GM19467 (cell line): ENCODE data around the gene LRP6.
"Not testable (repeated sequence)": the region's sequence is repeated elsewhere in the genome, so short reads cannot be mapped to it uniquely, and the experiment has no call there.

Experiments
- ATAC-seq: cut with Tn5 transposase; IDR thresholded peaks from one replicate; pipeline ENCODE4 v1.9.1; 2021; ENCODE audit warnings: mild to moderate bottlenecking, moderate library complexity; ENCODE audit not compliant: unreplicated experiment

LRP6 gene

DNA sequence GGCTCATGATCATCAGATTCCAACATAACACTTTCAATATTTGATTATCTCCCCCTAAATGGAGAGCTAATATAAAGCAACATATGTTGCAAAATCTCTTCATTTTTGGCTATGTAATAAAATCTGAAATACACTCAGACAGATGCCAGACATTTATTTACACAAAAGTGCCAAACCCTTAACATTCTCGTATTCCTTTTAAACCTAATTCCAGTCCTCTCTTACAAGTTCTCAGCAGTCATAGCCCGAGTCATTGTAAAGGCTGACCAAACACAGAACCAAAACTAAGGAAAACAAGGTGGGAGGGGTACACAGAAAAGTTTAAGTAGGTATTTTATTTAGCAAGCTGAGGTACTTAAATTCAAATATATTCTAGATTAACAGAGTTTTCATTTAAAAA lies 81.4 kb downstream of the LRP6 start:
- ATAC-seq, result no peak

DNA sequence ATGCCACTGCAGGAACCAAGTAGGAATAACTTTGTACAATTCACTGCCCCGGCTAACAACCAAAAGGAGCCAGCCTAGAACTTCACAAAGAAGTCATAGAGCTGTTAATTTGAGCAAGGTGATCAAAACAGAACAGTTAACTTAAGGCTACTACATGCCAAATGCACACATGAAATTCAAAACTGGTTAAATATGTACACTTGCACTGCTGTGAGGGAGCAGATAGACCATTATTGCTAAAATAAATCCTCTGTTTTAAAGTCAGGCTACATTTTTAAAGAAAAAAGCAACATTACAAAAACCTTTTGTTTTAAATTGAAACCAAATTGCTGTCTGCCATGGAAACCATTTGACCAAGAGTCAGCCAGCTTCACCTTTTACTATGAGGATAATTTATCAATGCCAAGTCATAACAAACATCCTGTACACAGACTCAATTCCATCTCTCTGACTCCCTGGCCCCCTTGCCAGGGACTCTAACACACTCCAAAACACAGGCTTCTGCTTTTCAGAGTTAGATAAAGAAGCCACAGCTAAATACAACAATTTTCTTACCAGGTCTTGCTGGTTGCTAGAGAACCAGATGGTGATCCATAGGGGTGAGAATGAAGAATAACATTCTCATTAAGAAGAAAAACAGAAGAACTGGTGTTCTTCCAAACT lies 84.0 kb downstream of the LRP6 start:
- no peak for ATAC-seq

DNA sequence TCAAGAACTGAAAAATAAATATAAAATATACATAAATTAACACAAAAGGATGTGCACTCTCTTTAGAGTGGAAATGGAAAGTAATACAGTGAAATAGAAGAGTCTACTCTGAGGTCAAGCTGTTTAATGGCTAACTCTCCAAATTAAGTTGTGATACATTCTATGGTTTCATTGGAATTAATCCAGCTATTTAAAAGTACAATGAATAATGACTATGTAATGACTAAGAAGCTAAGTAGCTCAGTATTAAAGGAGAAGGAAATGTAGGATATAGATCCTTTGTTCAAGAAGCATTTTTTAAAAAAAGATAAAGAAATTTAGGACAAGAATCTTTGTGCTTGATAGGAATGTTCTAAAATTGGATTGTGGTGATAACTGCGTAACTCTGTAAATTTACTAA lies 85.3 kb downstream of the LRP6 start:
- no peak for ATAC-seq

DNA sequence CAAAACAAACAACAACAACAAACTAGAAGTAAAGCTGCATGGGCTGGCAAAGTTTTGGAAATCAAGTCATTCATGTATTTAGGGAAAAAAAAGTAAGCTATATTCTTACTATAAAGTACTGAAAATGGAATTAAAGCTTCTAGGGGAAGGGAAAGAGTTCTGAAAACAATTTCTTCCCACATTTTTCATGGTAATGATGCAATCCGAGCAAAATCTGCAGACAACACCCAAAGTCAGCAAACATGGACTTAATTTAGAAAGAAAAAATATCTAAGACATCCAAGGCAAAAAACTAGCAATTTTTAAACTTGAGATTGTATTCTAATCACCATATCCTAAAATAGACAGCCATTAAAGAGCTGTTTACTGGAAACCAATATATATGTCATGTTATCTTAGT lies 86.3 kb downstream of the LRP6 start:
- no peak for ATAC-seq

DNA sequence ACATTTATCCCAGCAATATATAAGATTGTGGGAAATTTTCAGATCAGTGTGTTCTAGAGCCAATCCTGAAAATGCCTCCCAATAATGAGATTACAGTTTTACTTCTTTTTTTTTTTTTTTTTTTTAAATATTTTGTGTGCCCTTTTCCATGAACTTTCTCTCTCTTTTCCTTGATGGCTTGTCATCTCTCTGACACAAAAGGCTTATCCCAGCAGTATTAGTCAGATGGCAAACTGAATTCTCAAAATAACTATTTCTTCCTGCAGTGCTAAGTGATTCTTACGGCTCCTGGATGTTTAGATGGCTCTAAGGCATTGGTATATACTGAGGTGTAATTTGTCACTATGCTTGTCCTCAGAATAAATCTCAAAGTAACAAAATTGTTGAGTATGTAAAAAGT lies 86.7 kb downstream of the LRP6 start:
- ATAC-seq, result no peak

DNA sequence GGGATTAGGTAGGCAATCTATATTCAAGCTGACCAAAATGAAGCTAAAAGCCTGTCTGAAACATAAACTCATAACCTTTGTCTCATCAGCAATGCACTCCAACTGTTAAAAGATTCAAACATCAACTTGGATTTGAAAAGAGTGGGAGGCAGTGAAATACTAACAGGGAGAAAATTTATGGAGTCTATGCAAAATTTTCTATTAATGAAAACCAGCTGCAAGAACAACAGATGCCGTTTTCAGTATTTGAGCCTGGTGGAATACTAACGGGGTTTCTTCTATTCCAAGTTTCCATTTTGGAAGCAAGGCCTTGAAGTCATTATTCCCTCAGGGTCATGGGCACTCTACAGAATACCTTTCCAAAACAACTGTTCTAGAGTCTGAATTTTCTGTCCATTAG lies 88.3 kb downstream of the LRP6 start:
- ATAC-seq, result no peak

DNA sequence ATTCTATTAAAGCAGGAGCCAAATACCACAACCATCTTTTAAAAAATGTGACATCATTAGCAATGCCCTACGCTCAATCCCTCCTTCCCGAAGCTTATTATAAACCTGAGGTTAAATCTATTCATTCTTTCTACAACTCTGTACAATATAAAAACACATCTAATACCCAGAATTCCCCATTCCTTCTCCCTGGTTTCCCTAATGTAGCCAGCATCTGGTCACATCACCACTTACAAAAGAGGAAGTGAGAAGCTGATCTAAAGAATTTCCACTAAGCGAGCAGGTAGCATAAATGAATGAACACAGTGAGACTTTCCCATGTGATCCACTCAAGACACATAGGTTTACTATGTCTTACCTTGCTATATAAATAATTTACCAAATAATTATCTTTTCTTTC lies 90.4 kb downstream of the LRP6 start:
- no peak for ATAC-seq

DNA sequence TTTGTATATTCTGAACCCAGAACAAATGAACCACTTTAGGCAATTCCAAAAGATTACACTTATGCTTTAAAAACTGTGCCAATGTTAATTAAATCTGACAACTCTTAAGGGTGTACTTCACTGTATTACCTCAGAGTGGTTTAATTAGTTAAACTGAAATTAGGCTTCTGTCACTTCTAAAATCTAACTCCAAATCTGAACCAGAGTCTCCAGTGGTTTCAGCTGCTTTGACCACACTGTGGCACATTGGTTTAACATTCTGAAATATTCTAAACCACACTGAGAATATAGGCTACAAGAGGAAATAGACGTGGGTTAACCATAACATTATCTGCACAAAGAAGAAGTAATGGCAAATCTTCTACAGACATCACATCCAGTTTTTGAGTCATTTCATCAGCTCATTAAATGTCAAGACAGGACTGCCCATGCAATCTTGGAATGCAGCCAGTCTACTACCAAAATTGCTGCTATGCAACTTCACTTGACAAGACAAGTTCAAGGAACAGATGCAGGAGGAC lies 94.8 kb downstream of the LRP6 start:
- peak; percentile 79 for ATAC-seq

DNA sequence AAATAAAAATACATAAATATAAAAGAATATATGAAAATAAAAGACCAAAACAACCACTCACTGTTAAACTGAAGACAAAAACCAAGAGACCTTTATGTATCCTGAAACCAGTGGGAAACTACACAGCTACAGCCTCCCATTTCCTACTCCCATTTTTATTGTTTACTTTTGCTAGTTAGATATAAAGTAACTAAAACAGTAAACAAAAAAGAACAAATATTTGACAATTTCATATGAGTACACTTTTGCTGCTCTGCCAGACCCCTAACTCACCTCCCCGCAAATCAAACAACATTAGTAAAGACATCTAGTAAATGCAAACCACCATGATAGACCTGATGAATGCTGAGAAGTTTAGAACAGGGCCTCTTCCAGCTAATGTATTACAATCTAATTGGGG lies 99.0 kb downstream of the LRP6 start:
- no peak for ATAC-seq

DNA sequence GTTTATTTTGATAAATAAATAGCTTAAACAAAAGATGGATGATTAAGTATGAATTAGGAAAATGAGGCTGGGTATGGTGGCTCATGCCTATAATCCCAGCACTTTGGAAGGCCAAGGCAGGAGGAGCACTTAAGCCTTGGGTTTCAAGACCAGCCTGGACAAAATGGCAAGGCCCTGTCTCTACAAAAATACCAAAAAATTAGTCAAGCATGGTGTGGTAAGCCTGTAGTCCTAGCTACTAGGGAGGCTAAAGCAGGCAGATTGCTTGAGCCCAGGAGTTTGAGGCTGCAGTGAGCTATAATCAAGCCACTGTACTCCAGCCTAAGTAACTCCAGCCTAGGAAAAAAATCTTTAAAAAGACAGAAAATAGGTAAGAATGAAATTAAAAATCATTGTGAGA lies 100.1 kb downstream of the LRP6 start:
- ATAC-seq, result no peak

DNA sequence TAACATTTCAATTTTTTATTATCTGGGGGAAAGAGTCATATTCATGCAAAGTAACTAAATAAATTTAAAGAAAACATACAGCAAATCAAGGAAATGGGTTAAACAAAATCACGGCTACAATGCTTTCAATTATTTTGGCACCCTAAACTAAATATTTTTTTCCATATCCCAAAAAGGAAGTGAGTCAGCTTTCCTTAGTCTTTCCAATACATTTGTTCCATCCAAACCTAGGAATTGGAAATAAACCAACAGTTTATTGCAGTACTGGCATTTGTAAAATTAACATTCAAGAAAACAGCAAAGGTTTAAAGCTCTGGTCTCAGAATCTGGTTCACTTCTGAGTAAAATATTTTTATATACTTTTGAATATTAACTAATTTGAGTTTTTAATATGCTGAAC lies 106.9 kb downstream of the LRP6 start:
- ATAC-seq, result no peak

DNA sequence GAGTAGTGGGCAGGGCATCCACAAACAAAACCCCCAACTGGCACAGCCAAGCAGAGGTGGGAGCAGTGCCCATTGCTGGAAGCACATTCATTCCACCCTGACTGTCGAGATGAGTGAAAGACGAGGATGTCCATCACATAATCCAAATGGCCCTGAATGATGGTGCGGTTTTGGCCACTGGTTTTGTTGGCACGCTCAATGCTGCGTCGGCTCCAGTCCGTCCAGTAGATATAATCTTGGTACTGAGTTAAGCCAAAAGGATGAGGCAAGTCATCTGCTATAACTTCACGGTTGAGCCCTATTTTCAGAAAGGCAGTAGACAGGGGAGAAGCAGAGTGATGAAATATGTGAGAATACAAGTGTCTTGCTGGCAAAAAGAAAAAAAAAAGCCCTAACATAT lies 108.0 kb downstream of the LRP6 start:
- no peak for ATAC-seq

DNA sequence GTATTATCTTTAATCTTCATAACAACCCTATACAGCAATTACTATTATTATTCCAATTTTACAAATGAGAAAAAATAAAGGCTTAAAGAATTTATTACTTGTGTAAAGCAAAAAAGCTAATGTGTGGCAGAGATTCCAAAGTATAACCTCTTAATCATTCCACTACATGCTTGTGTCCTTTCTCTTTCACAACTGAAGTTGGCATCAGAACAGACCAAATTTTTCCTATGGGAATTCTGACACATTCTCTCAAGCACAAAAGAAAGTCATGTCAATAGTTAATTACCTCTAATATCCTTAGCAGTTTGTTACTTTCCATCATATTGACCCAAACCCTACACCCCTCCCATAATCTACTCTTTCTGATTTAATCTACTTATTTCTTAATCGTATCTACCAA lies 109.4 kb downstream of the LRP6 start:
- no peak for ATAC-seq

DNA sequence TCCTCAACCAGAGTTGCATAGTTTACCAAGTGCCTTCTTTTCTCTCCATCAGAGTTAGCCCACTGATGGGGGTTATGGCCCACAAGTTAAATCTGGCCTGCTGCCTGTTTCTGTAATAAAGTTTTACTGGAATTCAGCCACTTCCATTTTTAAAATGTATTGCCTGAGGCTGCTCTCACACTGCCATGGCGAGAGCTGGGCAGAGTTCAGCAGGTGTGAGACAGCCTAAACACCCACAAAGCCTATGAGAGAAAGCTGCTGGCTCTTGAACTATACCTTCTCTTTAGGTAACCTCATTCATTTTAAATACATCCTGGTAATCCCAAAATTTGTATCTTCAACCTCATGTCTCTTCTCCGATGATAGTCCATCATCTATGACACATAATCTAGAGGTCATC lies 110.0 kb downstream of the LRP6 start:
- ATAC-seq, result no peak

DNA sequence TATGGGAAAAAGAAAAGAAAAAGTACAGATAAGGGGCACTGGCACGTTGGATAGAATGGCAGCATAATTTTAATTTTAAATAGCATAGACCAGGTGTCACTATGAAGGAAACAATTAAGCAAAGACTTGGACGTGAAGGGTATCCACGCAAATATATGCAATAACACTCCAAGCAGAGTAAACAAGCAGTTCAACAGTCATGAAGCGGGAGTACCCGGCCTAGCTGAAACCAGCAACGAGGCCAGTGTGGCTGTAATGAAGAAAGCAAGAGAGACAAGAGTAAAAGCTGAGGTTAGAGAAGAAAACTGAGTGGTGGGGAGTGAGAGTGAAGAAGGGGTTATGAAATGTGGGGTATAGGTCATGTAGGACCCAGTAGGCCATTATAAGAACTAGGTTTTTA lies 110.7 kb downstream of the LRP6 start:
- no peak for ATAC-seq

DNA sequence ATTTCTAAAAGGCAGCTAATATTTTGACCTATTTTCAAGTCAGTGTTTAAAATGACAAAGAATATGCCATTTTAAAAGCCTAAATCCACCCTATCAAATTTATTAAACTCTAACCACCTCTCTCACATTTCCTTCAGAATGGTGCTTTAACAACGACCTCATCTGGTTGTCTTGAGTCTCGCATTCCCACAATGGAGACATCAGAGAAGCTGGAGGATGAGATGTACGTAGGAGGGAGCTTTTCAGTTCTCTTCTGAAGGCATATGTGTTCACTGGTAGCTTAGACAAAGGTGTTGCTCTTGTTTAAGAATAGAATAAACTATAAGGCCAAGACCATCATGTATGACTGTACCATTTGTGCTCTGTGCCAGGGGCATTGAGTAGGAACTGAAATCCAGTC lies 113.2 kb downstream of the LRP6 start:
- no peak for ATAC-seq

DNA sequence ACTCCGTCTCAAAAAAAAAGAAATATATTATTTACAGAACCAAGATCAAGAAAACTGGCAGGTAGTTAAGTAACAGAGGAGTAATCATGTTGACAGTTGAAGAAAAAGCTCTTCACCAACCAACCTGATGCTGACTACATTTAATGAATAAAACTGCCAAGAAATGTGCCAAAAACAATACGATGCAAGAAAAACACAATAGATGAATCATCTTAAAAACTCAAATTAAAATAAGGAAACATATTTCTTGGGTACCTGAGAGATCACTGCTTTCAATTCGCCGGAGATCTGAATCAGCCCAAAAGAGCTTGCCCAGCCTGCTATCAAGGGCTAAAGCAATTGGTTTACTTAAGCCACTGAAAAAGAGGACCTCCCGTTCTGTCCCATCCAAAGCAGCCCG lies 119.7 kb downstream of the LRP6 start:
- no peak for ATAC-seq

DNA sequence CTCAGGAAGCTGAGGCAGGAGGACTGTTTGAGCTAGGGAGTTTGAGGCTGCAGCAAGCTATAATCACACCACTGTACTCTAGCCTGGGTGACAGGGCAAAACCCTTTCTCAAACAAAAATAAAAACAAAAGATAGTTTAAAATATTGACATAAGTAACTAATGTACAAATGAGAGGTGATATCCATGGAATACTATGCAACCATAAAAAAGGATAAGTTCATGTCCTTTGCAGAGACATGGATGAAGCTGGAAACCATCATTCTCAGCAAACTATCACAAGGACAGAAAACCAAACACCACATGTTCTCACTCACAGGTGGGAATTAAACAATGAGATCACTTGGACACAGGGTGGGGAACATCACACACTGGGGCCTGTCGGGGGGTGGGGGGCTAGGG lies 122.3 kb downstream of the LRP6 start:
- ATAC-seq, result not testable (repeated sequence)

DNA sequence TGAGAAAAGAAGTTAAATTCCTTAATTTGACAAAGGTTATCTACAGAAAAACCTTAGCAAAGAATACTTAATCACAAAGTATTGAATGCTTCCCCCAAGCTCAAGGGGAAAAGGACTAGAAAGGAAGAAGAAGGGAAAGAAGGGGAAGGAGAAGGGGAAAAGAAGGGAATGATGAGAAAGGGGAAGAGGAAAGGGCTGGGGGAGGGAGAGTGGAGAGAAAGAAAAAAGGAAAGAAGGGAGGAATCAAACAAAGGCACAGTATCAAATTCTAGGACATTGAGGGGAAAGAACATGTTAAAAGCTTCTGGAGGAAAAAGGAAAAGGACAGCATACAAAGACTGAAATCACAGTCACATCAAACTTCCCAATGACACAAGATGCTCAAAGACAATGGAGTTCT lies 125.8 kb downstream of the LRP6 start:
- no peak for ATAC-seq

DNA sequence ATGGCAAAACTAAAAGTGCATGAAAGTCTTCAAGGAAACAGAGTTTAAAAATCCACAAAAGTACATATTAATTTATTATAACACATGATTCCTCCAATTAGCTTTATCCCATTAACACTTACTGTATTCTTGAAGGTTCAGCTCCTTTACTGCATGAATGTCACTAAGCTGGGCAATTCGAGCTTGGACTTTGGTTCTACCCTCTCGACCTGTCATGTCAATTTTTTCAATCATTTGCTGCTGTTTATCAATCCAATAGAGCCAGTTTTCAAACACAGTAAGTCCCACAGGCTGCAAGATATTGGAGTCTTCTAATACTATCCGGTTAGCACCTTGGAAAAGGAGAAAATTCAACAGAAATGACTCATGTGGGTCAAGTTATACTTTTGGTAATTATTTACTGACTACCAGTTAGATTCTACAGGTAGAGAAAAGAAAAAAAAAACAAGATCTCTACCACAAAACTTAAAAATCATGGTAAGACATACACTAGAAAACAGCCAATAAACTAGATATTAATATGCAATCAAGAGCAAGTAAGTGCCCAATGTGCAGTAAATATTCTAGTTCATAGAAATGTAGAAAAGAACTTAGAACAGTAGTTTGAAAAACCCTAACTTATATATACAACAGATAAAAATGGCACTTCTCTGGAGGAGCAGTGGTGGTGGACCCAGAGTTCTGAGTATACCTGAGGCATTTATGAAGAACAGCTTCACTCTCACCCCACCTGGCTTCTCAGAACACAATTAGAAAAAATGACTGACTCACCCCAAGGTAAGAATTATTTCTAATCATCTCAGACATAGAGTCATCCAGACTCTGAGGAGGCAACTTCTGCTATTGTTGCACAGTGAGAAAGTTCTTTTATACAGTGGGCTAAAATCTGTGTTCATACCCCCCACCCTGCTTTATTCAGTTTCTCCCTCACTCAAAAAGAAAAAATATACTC lies 128.4 kb downstream of the LRP6 start:
- ATAC-seq, result no peak

DNA sequence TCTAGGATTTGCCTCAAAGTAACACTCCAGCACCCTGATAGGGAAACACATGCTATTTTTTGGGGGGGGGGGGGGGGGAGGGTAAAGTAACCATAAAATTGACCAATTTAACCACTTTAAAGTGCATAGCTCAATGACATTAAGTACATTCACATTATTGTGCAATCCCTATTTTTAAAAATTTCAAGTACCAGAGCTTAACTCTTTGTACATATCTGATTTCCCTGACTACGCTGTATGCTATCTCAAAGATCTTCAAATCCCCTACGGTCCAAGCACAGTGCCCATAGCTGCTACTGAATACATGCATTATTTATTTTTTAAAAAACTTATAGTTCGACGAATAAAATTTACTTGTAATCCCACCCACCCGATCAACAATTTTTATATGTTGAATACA lies 133.1 kb downstream of the LRP6 start:
- no peak for ATAC-seq

DNA sequence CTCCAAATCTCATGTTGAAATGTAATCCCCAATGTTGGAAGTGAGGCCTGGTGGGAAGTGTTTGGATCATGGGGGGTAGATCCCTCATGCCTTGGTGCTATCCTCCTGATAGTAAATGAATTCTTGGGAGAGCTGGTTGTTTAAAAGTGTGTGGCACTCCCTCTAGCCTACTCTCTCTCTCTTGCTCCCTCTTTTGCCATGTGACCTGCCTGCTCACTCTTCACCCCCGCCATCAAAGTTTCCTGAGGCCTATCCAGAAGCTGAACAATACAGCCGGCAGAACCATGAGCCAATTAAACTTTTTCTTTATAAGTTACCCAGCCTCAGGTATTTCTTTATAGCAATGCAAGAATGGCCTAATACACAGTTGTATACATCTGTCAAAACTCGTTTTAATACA lies 133.6 kb downstream of the LRP6 start:
- no peak for ATAC-seq
